H54 (cell line): ENCODE measurements around the gene DENND5A.

Experiments
- DNase-seq: peaks from one replicate; pipeline ENCODE4 v3.0.0; 2011; ENCODE audit warnings: low spot score, mixed read lengths; ENCODE audit not compliant: insufficient read length
- FAIRE-seq: peaks from 3 replicates; lab custom pipeline; 2011; peaks lifted over from hg19 to GRCh38; lab: Jason Lieb, UNC
- POLR2A ChIP-seq: IDR thresholded peaks from 2 replicates; pipeline ENCODE4 v1.6.1; 2011; ENCODE audit warnings: low read depth, mild to moderate bottlenecking, low read length

Gene DENND5A

DNA sequence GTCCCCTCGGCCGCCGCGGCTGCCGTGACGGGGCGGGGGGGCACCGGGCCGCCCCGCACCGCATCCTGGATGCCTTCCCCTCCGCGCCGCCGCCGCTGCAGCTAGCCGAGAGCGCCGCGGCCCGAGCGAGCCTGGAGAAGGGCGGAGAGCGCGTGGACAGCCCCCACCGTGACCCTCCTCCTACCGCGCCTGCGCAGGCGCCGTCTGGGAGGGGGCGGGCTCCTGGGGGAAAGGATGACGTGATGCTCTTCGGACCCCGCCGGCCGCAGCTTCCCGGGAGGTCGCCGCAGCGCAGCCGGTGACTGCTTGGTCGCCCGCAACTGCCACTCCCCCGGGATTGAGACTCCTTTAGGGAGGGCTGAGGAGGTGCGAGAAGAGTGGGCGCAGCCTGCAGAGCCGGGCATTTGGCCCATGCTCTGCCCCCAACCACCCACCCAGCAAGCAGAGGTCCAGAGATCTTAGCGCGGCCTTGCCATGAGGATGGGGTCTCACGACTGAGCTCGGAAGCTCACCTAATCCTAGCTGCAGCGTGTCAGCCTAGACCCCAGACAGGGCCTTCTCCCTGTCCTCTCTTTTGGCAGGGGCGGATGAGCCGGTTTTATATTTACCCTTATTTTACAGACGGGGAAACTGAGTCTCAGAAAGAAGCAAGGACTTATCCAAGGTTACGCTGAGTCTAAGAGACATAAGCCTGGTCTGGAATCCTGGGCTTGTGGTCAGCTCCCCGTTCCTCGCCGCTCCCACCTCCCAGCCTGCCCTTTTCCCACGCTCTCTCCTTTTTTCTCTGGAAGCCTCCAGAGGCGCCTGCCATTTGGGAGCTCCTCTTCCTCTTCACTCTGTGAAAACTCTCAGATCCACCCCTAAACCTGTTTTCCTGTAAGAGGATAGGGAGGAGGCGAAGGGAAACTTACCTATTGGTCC lies at the start of gene DENND5A:
Gene DENND5A (minus strand): TSS at position 140 of the 921 bp plus-strand sequence. CDS start 281 bp downstream, outside the sequence.
- DNase-seq: peak; percentile 98
- TF ChIP-seq POLR2A: peak; percentile 94
- no peak for FAIRE-seq

GRCh38 chr11:9314291-9315077 lies 49.3 kb upstream of the DENND5A start, which contains the start of gene TMEM41B:
TSS of gene TMEM41B (minus strand) at chr11:9314593. CDS start at chr11:9314441, 152 bp downstream.
- FAIRE-seq: peak; percentile 87
- peak; percentile 86 for TF ChIP-seq POLR2A

GRCh38 chr11:9313648-9314290 lies 48.6 kb upstream of the DENND5A start:
- DNase-seq (no peak), FAIRE-seq (no peak)
- TF ChIP-seq POLR2A: no peak

More at GRCh38 chr11:9314291-9315077, 49.3 kb upstream of the DENND5A start, which contains the start of gene TMEM41B:
- DNase-seq: peak; percentile 99

DNA sequence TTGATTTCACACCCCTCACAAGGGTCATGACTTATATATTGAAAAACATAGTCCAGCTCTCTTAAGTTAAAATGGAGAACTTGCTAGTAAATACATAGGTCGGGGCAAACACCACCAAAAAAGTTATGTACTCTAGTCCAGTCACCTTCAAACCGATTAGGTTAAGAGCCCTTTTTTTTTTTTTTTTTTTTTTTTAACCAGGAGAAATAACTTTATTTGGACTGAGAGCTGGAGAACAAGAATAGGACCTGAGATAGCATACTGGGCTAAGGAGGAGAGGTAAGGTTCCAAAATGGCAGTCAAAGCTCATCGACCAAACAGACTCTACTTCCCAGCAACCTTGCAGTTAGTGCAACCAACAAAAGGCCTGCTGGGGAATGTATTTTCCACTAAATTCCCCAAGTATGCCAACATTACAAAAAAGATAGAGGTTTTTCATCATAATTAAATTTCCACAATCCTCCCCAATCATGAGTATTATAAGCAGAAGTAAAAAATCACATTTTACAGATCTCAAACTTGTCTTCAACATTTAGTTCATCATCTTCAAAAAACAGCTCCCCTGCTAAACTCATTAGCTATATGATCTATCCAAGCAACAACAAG lies 45.4 kb upstream of the DENND5A start:
- TF ChIP-seq POLR2A: no peak

GRCh38 chr11:9304178-9304577 lies 39.0 kb upstream of the DENND5A start:
- no peak for TF ChIP-seq POLR2A
- FAIRE-seq: no peak
- no peak for DNase-seq

More for the DNA sequence above, 45.4 kb upstream of the DENND5A start:
- DNase-seq (no peak), FAIRE-seq (no peak)

- no peak for TF ChIP-seq POLR2A
- FAIRE-seq (no peak), DNase-seq (no peak)
Measured at GRCh38 chr11:9302448-9302847, 37.3 kb upstream of the DENND5A start.

GRCh38 chr11:9301720-9302119 lies 36.6 kb upstream of the DENND5A start:
- DNase-seq (no peak), FAIRE-seq (no peak)
- TF ChIP-seq POLR2A: no peak

GRCh38 chr11:9293646-9294045 lies 28.5 kb upstream of the DENND5A start:
- FAIRE-seq (no peak), DNase-seq (no peak)
- TF ChIP-seq POLR2A: no peak

GRCh38 chr11:9285850-9286587 lies 20.9 kb upstream of the DENND5A start:
- no peak for TF ChIP-seq POLR2A
- DNase-seq (no peak), FAIRE-seq (no peak)

GRCh38 chr11:9280655-9281301 lies 15.6 kb upstream of the DENND5A start:
- FAIRE-seq (peak; percentile 85), DNase-seq (no peak)
- no peak for TF ChIP-seq POLR2A

DNA sequence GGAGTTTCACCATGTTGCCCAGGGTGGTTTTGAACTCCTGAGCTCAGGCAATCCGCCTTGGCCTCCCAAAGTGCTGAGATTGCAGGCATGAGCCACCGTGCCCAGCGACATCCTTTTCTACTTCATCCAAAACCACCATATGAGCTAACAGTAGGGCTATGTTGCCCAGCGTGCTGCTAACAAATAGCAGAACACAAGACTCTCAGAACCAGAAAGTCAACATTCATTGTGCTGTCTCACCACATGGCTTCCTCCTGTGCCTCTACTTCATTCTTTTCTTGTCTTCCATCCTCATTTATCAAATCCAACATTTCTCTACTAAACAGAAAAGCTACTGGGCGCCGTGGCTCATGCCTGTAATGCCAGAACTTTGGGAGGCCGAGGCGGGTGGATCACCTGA lies 12.0 kb upstream of the DENND5A start:
- DNase-seq (no peak), FAIRE-seq (no peak)
- TF ChIP-seq POLR2A: no peak

DNA sequence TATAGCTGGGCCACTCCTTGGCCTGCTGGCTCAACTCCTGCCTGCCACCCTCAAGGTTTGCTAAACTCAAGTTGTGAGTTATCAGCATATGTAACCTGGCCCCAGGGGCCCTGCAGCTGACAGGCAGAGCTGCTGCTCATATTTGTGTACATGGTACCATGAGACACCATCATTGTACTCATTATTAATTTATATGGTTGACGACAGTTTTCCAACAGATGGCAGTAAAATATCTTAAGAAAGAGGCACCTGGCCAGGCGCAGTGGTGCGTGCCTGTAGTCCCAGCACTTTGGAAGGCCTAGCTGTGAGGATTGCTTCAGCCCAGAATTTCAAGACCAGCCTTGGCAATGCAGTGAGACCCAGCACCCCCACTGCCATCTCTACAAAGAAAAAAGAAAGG lies 11.4 kb upstream of the DENND5A start:
- no peak for DNase-seq
- no peak for TF ChIP-seq POLR2A
- FAIRE-seq: no peak
